ENCODE results near the gene PTPRE.

The PTPRE gene

DNA sequence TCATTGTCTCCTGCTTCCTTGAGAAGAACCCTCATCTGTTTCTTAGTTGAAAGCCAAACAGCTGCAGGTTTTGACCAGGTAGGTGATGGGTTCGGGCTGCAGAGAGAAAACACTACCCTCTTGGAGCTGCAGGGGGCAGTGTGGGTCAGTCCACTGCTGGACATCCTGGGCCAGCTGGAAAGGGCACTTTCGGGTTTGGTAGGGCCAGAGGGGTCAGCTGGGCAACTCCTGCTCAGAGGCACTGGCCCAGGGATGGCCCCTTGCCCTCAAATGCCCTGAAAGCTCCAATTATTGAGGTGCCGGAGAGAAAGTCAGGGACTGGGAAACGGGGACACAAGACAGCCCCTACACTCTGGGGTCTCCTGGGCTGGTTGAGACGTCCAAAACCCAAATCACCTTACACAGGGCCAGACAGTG, 128.7 kb downstream of the PTPRE start:
- Histone ChIP-seq H3K36me3 (ENCODE audit: control insufficient read depth, insufficient read depth, low read length) (no peaks in the 10 kb centered on the region), H3K9me3 (ENCODE audit: control insufficient read depth, insufficient read depth, low read length) (no peaks in the 10 kb centered on the region), H3K4me1 (ENCODE audit: control insufficient read depth, insufficient read depth, low read length) (no peaks in the 10 kb centered on the region), H3K27me3 (ENCODE audit: control insufficient read depth, insufficient read depth, low read length) (no peaks in the 10 kb centered on the region), H3K27ac (ENCODE audit: low read length) (no peak overlapping the region), H3K4me3 (ENCODE audit: low read length) (no peak overlapping the region)
- WGBS (ENCODE audit: insufficient coverage, insufficient read length): no CpG with 5 or more reads among the region's 5 CpGs
- peak; percentile 35 for DNase-seq (ENCODE audit: low read depth, low spot score)

DNA sequence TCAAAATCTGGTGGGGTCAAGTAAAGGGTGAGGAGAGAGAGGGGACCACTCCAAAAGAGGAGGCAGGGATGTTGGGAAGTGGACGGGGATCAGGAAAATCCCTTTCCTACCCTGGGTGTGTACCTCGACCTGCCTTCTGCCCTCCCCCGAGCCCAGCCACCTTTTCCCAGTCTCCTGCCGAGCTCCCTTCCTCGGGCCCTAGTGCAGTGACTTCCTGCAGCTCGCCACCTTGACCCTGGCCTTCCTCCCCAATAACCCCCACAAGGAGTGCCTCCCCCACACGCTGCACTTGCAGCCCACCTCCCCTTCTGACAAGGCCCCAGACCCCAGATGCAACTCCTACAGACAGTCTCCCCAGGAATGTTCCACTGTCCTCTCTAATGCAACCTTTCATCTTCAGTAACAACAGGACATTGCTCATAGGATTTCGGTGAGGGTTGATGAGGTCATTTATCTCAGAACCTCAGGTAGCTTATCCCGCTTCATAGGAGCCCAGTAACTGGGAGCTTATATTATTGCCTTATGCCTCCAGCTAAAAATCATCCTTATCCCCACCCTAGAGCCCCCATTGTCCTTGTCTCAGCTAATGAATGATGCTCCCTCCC, 129.2 kb downstream of the PTPRE start:
- no peak overlapping the region for H3K27ac ChIP-seq (ENCODE audit: low read length)
- no peaks in the 10 kb centered on the region for H3K36me3 ChIP-seq (ENCODE audit: control insufficient read depth, insufficient read depth, low read length)
- H3K4me1 ChIP-seq (ENCODE audit: control insufficient read depth, insufficient read depth, low read length): no peaks in the 10 kb centered on the region
- DNase-seq (ENCODE audit: low read depth, low spot score): no peak
- no peak overlapping the region for H3K4me3 ChIP-seq (ENCODE audit: low read length)
- H3K9me3 ChIP-seq (ENCODE audit: control insufficient read depth, insufficient read depth, low read length): no peaks in the 10 kb centered on the region
- no CpG with 5 or more reads among the region's 9 CpGs for WGBS (ENCODE audit: insufficient coverage, insufficient read length)
- no peaks in the 10 kb centered on the region for H3K27me3 ChIP-seq (ENCODE audit: control insufficient read depth, insufficient read depth, low read length)

DNA sequence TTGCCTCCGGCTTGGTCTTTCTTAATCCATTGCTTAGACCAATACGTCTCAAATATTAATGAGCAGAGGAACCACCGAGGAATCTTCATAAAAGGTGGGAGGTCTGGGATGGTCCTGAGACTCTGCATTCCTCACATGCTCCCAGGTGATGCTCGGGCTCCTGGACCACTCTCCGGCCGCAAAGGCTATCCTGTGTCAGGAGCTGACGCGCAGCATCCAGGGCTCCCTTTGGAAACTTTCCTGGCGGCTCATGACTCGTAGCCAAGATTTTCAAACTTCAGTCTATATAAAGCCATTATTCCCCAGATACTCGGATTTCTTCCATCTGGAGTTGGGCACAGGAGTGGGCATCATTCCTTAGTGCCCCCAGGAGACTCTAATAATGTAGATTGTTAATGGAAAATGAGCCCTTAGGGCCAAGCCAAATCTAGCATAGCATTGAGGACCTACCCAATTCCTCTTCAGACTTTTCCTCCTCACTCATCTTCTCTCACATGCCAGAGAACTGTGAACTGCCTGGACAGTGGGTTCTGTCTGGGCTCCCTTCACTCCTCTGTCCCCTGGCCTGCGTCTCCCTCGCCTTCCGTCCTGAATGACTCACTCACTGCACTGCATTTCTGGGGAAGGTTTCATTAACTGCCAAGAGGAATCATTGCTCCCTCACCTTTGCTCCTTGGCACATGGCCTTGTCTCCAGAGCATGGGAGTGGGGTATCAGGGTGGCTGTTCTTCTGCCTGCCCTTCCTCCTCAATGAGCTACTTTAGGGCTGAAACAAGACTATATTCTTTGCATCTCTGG, 130.0 kb downstream of the PTPRE start:
- DNase-seq (ENCODE audit: low read depth, low spot score): no peak
- no peaks in the 10 kb centered on the region for H3K27me3 ChIP-seq (ENCODE audit: control insufficient read depth, insufficient read depth, low read length)
- no CpG with 5 or more reads among the region's 14 CpGs for WGBS (ENCODE audit: insufficient coverage, insufficient read length)
- no peaks in the 10 kb centered on the region for H3K36me3 ChIP-seq (ENCODE audit: control insufficient read depth, insufficient read depth, low read length)
- H3K27ac ChIP-seq (ENCODE audit: low read length): no peak overlapping the region
- no peaks in the 10 kb centered on the region for H3K9me3 ChIP-seq (ENCODE audit: control insufficient read depth, insufficient read depth, low read length)
- H3K4me1 ChIP-seq (ENCODE audit: control insufficient read depth, insufficient read depth, low read length): no peaks in the 10 kb centered on the region
- no peak overlapping the region for H3K4me3 ChIP-seq (ENCODE audit: low read length)

DNA sequence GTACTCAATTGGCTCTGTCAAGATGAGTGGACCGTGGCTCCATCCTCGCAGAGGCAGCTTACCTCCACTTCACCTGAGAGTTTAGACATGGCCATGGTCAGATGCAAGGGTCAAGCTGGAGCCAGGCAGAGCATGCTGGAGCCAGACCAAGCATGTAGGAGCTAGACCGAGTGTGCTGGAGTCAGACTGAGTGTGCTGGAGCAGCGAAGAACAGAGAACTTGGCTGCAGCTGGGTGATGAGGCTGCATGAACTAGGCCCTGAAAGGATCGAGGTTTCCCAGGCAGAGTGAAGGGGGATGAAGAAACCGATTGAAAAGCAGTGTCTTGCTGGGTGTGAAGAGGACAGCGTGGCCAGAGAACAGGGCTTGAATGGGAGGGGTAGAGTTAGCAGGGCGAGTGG, 133.2 kb downstream of the PTPRE start:
- no peaks in the 10 kb centered on the region for H3K4me1 ChIP-seq (ENCODE audit: control insufficient read depth, insufficient read depth, low read length)
- no peaks in the 10 kb centered on the region for H3K9me3 ChIP-seq (ENCODE audit: control insufficient read depth, insufficient read depth, low read length)
- no peak overlapping the region for H3K4me3 ChIP-seq (ENCODE audit: low read length)
- WGBS (ENCODE audit: insufficient coverage, insufficient read length): no CpG with 5 or more reads among the region's 8 CpGs
- no peak overlapping the region for H3K27ac ChIP-seq (ENCODE audit: low read length)
- DNase-seq (ENCODE audit: low read depth, low spot score): no peak
- no peaks in the 10 kb centered on the region for H3K36me3 ChIP-seq (ENCODE audit: control insufficient read depth, insufficient read depth, low read length)
- H3K27me3 ChIP-seq (ENCODE audit: control insufficient read depth, insufficient read depth, low read length): no peaks in the 10 kb centered on the region

- Histone ChIP-seq H3K36me3 (ENCODE audit: control insufficient read depth, insufficient read depth, low read length) (no peaks in the 10 kb centered on the region), H3K9me3 (ENCODE audit: control insufficient read depth, insufficient read depth, low read length) (no peaks in the 10 kb centered on the region), H3K4me3 (ENCODE audit: low read length) (no peak overlapping the region), H3K4me1 (ENCODE audit: control insufficient read depth, insufficient read depth, low read length) (no peaks in the 10 kb centered on the region), H3K27ac (ENCODE audit: low read length) (no peak overlapping the region), H3K27me3 (ENCODE audit: control insufficient read depth, insufficient read depth, low read length) (no peaks in the 10 kb centered on the region)
- no CpG with 5 or more reads among the region's 8 CpGs for WGBS (ENCODE audit: insufficient coverage, insufficient read length)
- no peak for DNase-seq (ENCODE audit: low read depth, low spot score)
Measured at GRCh38 chr10:128040681-128041080, 133.8 kb downstream of the PTPRE start.

GRCh38 chr10:128042131-128042610, 135.3 kb downstream of the PTPRE start:
- no peak overlapping the region for H3K4me3 ChIP-seq (ENCODE audit: low read length)
- no peak for DNase-seq (ENCODE audit: low read depth, low spot score)
- H3K36me3 ChIP-seq (ENCODE audit: control insufficient read depth, insufficient read depth, low read length): no peaks in the 10 kb centered on the region
- no peaks in the 10 kb centered on the region for H3K9me3 ChIP-seq (ENCODE audit: control insufficient read depth, insufficient read depth, low read length)
- no peaks in the 10 kb centered on the region for H3K4me1 ChIP-seq (ENCODE audit: control insufficient read depth, insufficient read depth, low read length)
- H3K27ac ChIP-seq (ENCODE audit: low read length): no peak overlapping the region
- WGBS (ENCODE audit: insufficient coverage, insufficient read length): no CpG with 5 or more reads among the region's 17 CpGs
- no peaks in the 10 kb centered on the region for H3K27me3 ChIP-seq (ENCODE audit: control insufficient read depth, insufficient read depth, low read length)

- H3K9me3 ChIP-seq (ENCODE audit: control insufficient read depth, insufficient read depth, low read length): no peaks in the 10 kb centered on the region
- no peak overlapping the region for H3K4me3 ChIP-seq (ENCODE audit: low read length)
- no peaks in the 10 kb centered on the region for H3K4me1 ChIP-seq (ENCODE audit: control insufficient read depth, insufficient read depth, low read length)
- no CpG with 5 or more reads among the region's 18 CpGs for WGBS (ENCODE audit: insufficient coverage, insufficient read length)
- H3K27me3 ChIP-seq (ENCODE audit: control insufficient read depth, insufficient read depth, low read length): no peaks in the 10 kb centered on the region
- no peak overlapping the region for H3K27ac ChIP-seq (ENCODE audit: low read length)
- DNase-seq (ENCODE audit: low read depth, low spot score): no peak
- H3K36me3 ChIP-seq (ENCODE audit: control insufficient read depth, insufficient read depth, low read length): no peaks in the 10 kb centered on the region
Measured at GRCh38 chr10:128043259-128044045, 136.5 kb downstream of the PTPRE start.

- no peak overlapping the region for H3K27ac ChIP-seq (ENCODE audit: low read length)
- DNase-seq (ENCODE audit: low read depth, low spot score): no peak
- H3K36me3 ChIP-seq (ENCODE audit: control insufficient read depth, insufficient read depth, low read length): no peaks in the 10 kb centered on the region
- H3K4me1 ChIP-seq (ENCODE audit: control insufficient read depth, insufficient read depth, low read length): no peaks in the 10 kb centered on the region
- H3K4me3 ChIP-seq (ENCODE audit: low read length): no peak overlapping the region
- H3K27me3 ChIP-seq (ENCODE audit: control insufficient read depth, insufficient read depth, low read length): no peaks in the 10 kb centered on the region
- no CpG with 5 or more reads among the region's 3 CpGs for WGBS (ENCODE audit: insufficient coverage, insufficient read length)
- H3K9me3 ChIP-seq (ENCODE audit: control insufficient read depth, insufficient read depth, low read length): no peaks in the 10 kb centered on the region
Measured at GRCh38 chr10:128044186-128044585, 137.3 kb downstream of the PTPRE start.

DNA sequence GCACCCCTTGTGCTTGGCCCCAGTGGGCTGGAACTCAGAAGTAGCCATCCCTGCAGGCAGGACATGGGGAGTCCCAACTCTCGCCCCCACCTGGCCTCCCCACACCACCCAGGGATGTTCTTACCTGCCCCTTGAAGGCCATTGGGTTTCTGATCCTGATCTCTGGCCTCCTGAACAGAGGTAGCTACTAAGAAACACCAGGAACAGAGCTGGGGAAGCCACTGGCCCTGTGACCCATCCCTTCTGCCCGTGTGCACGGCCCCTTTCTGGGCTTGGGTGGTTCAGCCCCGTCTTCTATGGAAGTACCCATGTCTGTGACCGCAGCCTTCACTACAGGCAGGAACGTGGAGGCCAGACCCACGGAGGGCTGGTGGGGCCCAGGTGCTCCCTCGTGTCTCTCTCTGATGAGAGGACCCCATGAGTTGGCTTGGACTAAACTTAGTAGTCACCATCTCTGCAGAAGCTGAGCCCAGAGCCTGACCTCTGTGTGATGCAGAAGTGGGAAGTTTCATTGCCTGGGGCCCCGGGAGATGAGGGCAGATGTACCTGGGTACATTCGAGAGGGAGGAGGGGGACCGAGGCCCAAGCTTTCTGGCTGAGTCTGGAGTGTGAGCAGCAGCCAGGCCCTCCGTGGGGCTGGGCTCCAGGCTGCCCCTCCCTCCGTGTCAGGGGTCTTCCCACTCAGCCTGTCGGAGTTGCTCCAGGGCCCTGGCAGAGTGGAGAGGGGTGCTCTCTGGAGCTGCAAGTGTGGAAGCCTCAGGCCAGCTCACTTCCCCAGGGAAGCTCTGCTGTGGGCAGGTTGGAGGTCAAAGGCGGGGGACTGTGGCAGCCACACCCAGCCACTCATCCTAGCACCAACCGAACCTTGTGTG, 138.3 kb downstream of the PTPRE start:
- H3K4me3 ChIP-seq (ENCODE audit: low read length): no peak overlapping the region
- no peaks in the 10 kb centered on the region for H3K36me3 ChIP-seq (ENCODE audit: control insufficient read depth, insufficient read depth, low read length)
- H3K27ac ChIP-seq (ENCODE audit: low read length): no peak overlapping the region
- WGBS (ENCODE audit: insufficient coverage, insufficient read length): no CpG with 5 or more reads among the region's 16 CpGs
- no peaks in the 10 kb centered on the region for H3K27me3 ChIP-seq (ENCODE audit: control insufficient read depth, insufficient read depth, low read length)
- no peak for DNase-seq (ENCODE audit: low read depth, low spot score)
- no peaks in the 10 kb centered on the region for H3K9me3 ChIP-seq (ENCODE audit: control insufficient read depth, insufficient read depth, low read length)
- H3K4me1 ChIP-seq (ENCODE audit: control insufficient read depth, insufficient read depth, low read length): no peaks in the 10 kb centered on the region

DNA sequence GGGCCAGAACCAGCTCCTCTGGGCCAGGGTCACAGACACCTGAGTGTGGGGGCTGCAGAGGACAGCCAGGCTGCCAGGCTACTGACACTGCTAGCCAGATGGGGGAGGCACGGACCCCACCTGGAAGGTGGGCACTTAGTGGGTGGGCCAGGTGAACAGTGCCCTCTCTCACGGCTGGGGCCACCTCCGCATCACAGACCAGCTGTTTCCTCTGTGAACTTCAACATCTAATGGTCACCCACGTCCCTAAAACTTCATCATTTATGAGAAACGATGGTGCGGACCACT, 138.9 kb downstream of the PTPRE start:
- no peak overlapping the region for H3K4me3 ChIP-seq (ENCODE audit: low read length)
- H3K27me3 ChIP-seq (ENCODE audit: control insufficient read depth, insufficient read depth, low read length): no peaks in the 10 kb centered on the region
- no CpG with 5 or more reads among the region's 6 CpGs for WGBS (ENCODE audit: insufficient coverage, insufficient read length)
- no peak for DNase-seq (ENCODE audit: low read depth, low spot score)
- no peaks in the 10 kb centered on the region for H3K36me3 ChIP-seq (ENCODE audit: control insufficient read depth, insufficient read depth, low read length)
- no peaks in the 10 kb centered on the region for H3K9me3 ChIP-seq (ENCODE audit: control insufficient read depth, insufficient read depth, low read length)
- H3K27ac ChIP-seq (ENCODE audit: low read length): no peak overlapping the region
- no peaks in the 10 kb centered on the region for H3K4me1 ChIP-seq (ENCODE audit: control insufficient read depth, insufficient read depth, low read length)

Data from iPS DF 6.9 (cell line).